Measurements from ENCODE around the gene CAMKK2. TPM values are rescaled to one million over a fixed set of nuclear protein-coding genes. Genes with fewer than 3 reads are reported as not detected.
"Not testable (repeated sequence)": the region's sequence is repeated elsewhere in the genome, so short reads cannot be mapped to it uniquely, and the experiment has no call there.

Gene CAMKK2
- total RNA-seq, 1 experiment from 2014 or later, result 13.5 TPM

DNA sequence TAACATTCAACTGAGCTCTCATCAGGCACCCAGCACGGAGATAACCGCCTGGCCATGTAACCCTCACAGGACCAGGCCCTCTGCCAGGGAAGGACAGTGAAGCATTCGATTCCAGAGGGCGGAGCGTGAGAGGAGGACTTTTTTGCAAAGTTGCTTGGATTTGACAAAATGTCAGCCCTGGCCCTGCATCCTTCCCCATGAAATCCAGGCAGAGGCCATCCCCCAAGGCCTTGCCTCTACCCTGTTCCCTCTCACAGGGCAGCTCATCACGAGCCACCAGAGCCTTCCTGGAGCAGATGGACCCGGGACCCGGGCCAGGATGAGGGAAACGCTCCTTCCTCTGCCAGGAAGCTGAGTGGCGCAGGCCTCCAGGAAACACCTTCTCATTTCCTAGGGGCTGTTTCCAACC is 17.0 kb downstream of the CAMKK2 start:
- DNase-seq (ENCODE audit: low read depth), result no peak

DNA sequence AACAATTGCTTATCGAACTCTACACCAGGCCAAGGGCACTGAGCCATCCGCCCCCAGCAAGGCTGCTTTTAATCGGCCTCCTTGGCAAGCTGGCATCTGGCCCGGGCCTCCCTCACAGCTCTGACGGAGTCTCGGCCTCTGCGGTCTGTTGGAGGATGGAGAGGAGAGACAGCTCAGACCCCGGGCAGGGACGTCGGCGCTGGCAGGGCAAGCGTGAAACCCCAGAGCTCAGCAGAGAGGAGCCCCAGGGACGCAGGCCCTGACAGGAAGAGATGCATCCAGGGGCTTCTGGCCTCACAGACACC is 17.5 kb downstream of the CAMKK2 start:
- DNase-seq (ENCODE audit: low read depth), result no peak

GRCh38 chr12:121278169-121279070 is 18.1 kb downstream of the CAMKK2 start:
- no peak for DNase-seq (ENCODE audit: low read depth)

- DNase-seq (ENCODE audit: low read depth), result no peak
Measured at GRCh38 chr12:121277374-121277759, 19.1 kb downstream of the CAMKK2 start.

GRCh38 chr12:121274036-121274763 is 22.3 kb downstream of the CAMKK2 start:
- DNase-seq (ENCODE audit: low read depth), result no peak

DNA sequence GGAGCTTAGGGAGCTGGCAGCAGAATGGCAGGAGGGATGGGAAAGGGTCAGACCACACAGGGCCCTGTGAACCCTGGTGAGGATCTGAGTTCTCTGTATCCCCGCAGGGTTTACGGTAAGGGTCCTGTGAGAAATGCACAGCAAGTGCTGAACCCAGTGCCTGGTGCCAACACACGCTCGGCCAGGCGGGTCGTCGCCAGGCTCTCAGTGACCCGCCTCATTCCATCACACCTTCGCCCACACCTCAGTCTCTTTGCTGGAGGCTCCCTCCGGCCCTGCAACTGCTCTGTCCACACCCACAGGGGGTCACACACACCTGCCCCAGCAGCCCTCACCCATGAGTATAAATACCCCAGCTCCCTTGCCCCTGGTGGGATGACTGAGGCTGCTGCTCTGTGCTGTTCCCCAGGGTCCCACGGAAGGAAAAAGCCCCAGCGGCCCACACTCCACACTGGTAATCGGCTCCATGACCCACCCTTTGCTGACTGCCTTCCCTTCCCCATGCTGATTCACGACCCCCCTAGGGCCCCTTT is 23.1 kb downstream of the CAMKK2 start:
- no peak for DNase-seq (ENCODE audit: low read depth)

DNA sequence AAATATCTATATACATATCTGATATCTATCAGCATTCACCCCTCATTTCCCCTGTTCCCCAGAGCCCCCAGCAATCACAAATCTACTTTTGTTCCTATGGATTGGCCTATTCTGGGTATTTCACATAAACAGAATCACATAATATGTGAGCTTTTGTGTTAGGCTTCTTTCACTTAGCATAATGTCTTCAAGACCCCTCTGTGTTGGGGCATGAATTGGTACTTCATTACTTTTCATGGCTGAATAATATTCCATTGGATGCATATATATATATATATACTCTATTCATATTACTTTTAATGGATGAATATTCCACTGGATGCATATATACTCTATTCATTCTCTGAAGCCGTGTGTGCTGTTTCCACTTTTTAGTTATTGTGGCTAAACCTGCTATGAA is 28.7 kb downstream of the CAMKK2 start:
- DNase-seq (ENCODE audit: low read depth), result no peak

- no peak for DNase-seq (ENCODE audit: low read depth)
Measured at GRCh38 chr12:121264951-121265515, 31.5 kb downstream of the CAMKK2 start.

DNA sequence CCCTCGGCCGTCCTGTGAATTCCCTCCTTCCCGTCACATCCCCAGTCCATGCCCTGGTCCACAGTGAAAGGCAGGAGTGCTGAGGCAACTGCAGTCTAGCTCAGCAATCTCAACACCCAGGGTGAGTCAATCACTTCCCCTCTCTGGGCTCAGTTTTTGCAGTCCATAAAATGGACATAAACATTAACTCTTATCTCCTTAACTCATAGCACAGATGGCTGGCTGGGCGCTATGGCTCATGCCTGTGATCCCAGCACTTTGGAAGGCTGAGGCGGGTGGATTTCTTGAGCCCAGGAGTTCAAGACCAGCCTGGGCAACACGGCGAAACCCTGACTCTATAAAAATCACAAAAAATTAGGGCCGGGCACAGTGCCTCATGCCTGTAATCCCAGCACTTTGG is 32.4 kb downstream of the CAMKK2 start:
- DNase-seq (ENCODE audit: low read depth), result no peak

- no peak for DNase-seq (ENCODE audit: low read depth)
Measured at GRCh38 chr12:121263206-121263935, 33.1 kb downstream of the CAMKK2 start.

DNA sequence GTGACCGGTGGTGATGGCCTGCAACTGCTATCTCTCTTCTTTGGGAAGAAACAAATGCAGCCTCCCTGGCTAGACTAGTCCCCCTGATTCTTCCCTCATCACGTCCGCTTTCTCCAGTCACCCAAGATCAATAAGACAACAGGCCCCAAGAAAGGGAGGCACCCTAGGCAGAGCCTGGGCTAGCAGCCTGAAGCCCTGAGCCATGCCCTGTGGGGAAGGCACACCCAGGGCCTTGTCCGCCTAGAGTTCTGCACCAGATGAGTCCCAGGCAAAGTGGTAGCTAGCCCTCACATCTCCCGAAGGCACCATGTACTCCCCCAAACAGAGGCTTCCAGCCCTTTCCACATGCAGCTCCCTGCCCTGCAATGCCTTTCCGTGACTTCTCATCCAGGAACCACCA is 35.1 kb downstream of the CAMKK2 start:
- no peak for DNase-seq (ENCODE audit: low read depth)

GRCh38 chr12:121260091-121260490 is 36.4 kb downstream of the CAMKK2 start:
- no peak for DNase-seq (ENCODE audit: low read depth)

- no peak for DNase-seq (ENCODE audit: low read depth)
Measured at GRCh38 chr12:121259074-121259473, 37.4 kb downstream of the CAMKK2 start.

- DNase-seq (ENCODE audit: low read depth), result not testable (repeated sequence)
Measured at GRCh38 chr12:121257704-121258449, 38.6 kb downstream of the CAMKK2 start.

GRCh38 chr12:121255433-121255832 is 41.1 kb downstream of the CAMKK2 start:
- DNase-seq (ENCODE audit: low read depth), result no peak

DNA sequence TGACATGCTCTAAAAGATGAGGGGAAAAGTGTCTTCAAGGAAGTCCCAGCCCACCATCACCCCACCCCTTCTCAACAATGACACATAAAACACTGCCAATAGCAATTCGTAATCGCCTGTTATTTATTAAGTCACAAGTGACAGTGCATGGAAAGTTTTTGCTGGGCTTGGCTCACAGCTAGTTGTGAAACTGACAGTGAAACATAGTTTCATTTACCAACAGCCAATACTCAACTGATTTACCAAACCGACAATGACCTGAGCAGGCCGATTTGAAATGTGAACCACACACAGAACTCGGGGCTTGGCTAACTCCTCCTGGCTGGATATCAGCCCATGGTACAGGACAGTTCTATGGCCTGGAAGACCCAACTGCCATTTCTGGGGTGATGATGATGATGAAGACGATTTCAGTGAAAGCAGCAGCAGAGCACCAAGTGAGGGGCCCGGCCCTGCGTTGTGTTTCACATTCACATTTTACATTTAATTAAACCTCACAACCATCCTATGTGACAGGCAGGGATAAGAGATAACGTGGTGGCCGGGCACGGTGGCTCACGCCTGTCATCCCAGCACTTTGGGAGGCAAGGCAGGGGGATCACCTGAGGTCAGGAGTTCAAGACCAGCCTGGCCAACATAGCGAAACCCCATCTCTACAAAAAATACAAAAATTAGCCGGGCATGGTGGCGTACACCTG is 42.7 kb downstream of the CAMKK2 start:
- no peak for DNase-seq (ENCODE audit: low read depth)

DNA sequence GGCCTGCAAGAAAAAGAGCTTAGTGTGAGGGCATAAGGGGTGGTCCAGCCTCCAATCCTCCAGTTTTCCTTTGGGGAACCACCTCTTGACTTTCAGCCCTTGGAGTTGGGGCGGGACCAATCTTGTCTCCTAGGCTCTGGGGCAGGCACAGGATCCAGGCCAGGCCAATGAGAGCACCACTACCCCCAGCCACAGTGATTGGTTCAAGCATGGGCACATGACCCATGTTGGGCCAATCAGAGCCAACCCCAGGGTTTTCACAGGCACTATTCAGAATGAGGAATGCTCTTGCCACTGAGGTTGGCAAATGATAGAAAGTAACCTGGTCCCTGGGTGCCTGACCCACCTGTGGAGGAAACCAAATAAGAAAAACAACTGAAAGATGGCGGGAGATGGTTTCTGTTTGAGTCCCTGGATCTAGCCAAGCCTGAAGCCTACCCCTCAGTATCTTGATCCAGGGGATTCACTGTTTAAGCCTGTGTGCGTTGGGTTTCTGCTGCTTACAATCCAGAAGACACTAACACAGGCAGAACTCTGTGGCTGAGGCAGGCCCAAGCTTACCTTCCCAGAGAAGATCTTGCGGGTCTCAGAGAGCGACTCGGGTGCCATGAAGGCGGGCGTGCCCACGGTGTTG is 43.7 kb downstream of the CAMKK2 start:
- DNase-seq (ENCODE audit: low read depth), result no peak

GRCh38 chr12:121251838-121252237 is 44.7 kb downstream of the CAMKK2 start:
- no peak for DNase-seq (ENCODE audit: low read depth)

DNA sequence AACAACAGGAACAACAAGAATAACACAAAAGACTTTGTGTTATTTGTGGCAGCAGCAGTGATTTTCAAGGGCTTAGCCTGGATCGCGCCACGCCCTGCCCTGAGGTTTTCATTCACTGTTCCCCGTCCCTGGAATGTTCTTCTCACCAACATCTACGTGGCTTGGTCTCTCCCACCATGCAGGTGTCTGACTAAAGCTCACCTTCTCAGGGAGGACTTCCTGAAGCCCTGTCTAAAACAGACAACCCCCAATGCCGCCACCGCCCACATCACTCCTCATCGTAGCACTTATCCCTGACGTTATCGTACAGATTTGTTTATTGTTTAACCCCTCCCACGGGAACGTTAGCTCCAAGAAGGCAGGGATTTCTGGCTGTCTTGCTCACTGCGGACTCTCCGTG is 46.1 kb downstream of the CAMKK2 start:
- no peak for DNase-seq (ENCODE audit: low read depth)

DNA sequence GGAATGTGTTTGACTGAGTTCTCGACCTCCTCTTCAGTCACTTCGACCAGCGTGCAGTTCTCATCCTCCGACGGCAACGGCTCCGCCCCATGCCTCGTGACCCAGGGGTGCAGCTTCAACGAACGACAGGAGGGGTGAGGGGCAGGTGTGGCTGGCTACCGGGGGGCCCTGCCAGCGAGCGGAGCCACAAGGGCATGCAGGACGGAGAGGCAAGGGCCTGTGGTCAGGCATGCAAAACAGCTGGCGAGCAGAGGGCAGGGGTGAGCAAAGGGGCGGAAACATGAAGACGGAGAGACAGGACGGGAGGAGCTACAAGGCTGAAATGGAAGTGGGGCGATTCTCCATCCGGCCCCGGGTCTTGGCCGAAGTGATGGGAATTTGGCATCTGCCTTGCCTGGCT is 47.9 kb downstream of the CAMKK2 start:
- DNase-seq (ENCODE audit: low read depth), result no peak

Data from LHCN-M2 (cell line).